ENCODE data around the gene EPN1. TPM values are rescaled to one million over a fixed set of nuclear protein-coding genes. Genes with fewer than 3 reads are reported as not detected.

EPN1 gene
- total RNA-seq, 4 donors from 2014 or later, result 52.1 to 168 (median 77.4) TPM

DNA sequence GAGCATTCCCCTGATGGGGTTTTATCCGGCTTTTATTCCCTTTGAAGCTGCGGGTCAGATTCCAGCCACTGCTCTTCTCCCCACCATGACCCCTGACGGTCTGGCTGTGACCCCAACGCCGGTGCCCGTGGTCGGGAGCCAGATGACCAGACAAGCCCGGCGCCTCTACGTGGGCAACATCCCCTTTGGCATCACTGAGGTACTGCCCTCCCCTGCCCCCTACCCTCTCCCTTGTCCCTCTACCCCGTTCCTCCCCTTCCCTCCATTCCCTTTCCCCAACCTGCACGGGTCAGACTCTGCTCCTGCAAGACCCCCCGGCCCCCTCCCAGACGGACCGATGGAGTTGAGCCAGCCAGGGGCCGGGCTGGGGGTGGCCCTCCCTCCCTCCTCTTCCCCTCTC lies 14.0 kb upstream of the EPN1 start:
- TF ChIP-seq, protein P1, sequence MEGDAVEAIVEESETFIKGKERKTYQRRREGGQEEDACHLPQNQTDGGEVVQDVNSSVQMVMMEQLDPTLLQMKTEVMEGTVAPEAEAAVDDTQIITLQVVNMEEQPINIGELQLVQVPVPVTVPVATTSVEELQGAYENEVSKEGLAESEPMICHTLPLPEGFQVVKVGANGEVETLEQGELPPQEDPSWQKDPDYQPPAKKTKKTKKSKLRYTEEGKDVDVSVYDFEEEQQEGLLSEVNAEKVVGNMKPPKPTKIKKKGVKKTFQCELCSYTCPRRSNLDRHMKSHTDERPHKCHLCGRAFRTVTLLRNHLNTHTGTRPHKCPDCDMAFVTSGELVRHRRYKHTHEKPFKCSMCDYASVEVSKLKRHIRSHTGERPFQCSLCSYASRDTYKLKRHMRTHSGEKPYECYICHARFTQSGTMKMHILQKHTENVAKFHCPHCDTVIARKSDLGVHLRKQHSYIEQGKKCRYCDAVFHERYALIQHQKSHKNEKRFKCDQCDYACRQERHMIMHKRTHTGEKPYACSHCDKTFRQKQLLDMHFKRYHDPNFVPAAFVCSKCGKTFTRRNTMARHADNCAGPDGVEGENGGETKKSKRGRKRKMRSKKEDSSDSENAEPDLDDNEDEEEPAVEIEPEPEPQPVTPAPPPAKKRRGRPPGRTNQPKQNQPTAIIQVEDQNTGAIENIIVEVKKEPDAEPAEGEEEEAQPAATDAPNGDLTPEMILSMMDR (IDR thresholded peaks at IDR 0.05), result no peak
- no peak for TF ChIP-seq POLR2A (IDR thresholded peaks at IDR 0.05)
- 74 to 78% methylated on average over 15 to 16 of the region's 16 CpGs for WGBS, 2 donors
- Histone ChIP-seq H3K27me3 (no peaks in the 10 kb centered on the region), H3K4me3 (no peak overlapping the region), H3K36me3 (peaks cover 48 to 75% (median 55%) of the 10 kb centered on the region in 3 donors), H3K27ac (no peak overlapping the region), H3K9me3 (no peaks in the 10 kb centered on the region), H3K4me1 (peaks cover 32 to 46% (median 33%) of the 10 kb centered on the region in 3 donors)
- intact Hi-C loops (cut with DNase I), result no loop called here
- DNase-seq, result no peak

DNA sequence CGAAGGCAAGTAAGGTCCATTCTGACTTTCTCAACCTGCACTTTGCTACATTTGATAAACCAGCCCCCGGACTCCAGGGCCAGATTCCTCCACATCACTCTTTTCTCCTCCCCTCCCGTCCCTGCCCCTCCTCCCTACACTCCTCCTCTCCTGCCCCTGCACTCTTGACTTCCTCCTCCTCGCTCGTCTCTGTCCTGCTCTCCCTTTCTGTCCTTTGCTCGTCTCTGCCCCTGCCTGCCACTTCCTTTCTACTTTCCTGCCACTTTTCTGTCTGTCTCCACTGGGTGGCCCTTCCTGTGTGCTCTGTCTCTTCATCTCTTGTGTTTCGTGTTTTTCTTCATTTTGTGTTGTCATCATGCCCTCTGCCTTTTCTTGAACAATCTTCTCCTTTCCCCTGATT lies 13.2 kb upstream of the EPN1 start:
- intact Hi-C loops (cut with DNase I), result no loop called here
- 62 to 66% methylated on average over 7 of the region's 7 CpGs for WGBS, 2 donors
- peaks cover 56 to 83% (median 63%) of the 10 kb centered on the region in 3 donors for H3K36me3 ChIP-seq
- no peaks in the 10 kb centered on the region for H3K9me3 ChIP-seq
- peaks cover 23 to 42% (median 25%) of the 10 kb centered on the region in 3 donors for H3K4me1 ChIP-seq
- no peaks in the 10 kb centered on the region for H3K27me3 ChIP-seq
- no peak for DNase-seq
- no peak overlapping the region for H3K27ac ChIP-seq
- no peak overlapping the region for H3K4me3 ChIP-seq
- TF ChIP-seq, protein P1 (IDR thresholded peaks at IDR 0.05), result no peak
- no peak for TF ChIP-seq POLR2A (IDR thresholded peaks at IDR 0.05)

DNA sequence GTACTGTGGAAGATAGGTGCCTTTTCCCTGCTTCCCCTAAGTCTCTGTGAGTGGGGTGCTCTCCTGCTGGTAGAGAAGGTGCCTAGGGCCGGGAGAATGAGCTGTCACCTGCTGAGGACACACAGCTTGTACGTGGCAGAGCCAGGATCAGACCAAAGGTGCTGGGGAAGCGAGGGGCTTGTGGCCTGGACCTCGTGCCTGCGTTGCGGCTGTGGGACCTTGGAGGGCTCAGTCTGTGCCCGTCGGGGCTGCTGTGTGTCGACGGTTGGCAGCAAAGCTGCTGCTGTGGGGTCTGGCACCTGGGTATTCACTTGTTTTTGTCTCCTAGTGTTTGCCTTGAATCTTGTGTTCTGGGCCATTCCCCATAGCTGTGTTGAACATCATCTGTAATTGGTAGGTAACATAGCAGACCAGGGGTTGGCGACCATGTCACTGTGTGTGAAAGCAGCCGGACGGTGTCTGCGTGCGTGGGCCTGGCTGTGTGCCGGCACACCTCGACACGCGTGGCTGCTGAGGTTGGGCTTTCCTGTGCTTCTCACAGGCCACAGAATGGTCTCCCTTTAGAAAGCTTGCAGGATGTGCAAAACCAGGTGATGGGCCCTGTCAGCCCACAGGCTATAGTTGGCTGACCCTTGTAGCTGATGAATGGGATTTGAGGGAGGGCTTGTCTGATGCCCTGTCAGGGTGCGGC lies 11.0 kb upstream of the EPN1 start:
- Histone ChIP-seq H3K9me3 (no peaks in the 10 kb centered on the region), H3K4me1 (peaks cover 3 to 39% (median 8%) of the 10 kb centered on the region in 3 donors), H3K27ac (no peak overlapping the region), H3K27me3 (no peaks in the 10 kb centered on the region), H3K4me3 (no peak overlapping the region), H3K36me3 (peaks cover 69 to 99% (median 84%) of the 10 kb centered on the region in 3 donors)
- TF ChIP-seq, protein P1 (IDR thresholded peaks at IDR 0.05), result no peak
- TF ChIP-seq POLR2A (IDR thresholded peaks at IDR 0.05), result no peak
- intact Hi-C loops (cut with DNase I), result no loop called here
- WGBS, 2 donors, result 76 to 88% methylated on average over 6 to 14 of the region's 20 CpGs
- no peak for DNase-seq

DNA sequence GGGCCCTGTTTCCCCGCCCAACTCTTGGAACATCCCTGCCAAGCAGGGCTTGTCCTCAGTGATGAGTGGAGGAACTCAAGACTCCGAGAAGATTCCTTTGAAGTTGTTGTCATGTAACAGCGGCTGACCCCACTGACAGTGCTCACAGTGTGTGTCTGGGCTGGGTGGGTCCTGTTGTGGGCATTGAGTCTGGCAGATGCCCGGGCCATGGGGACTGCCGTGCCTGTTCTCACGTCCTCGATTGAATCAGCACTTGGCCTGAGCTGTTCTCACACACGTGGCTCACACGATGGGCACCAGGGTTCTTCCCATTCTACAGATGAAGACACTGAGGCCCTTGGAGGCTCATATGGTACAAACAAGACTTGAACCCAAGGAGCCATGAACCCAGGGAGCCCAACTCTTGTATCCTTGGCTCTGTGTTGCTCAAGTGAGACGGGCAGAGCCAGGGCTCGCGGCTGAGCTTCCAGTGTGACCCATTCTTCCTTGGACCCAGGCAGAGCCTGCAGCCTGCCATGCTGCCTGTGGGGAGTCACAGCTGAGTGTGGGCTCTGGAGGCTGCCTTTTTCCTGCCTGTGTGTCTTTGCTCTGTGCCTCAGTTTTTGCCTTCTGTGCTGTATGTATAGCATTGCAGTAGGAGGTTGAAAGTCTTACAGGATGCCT lies 8.6 kb upstream of the EPN1 start:
- no peak for DNase-seq
- intact Hi-C loops (cut with DNase I), result no loop called here
- no peak overlapping the region for H3K4me3 ChIP-seq
- H3K36me3 ChIP-seq, result peaks cover 72 to 99% (median 83%) of the 10 kb centered on the region in 3 donors
- H3K27me3 ChIP-seq, result no peaks in the 10 kb centered on the region
- WGBS, 2 donors, result 90% methylated on average over 6 of the region's 12 CpGs; no CpG with 5 or more reads in 1 of the 2 donors
- H3K4me1 ChIP-seq, result peaks cover 0 to 36% (median 5%) of the 10 kb centered on the region in 3 donors
- H3K9me3 ChIP-seq, result no peaks in the 10 kb centered on the region
- no peak for TF ChIP-seq POLR2A (IDR thresholded peaks at IDR 0.05)
- TF ChIP-seq, protein P1 (IDR thresholded peaks at IDR 0.05), result no peak
- no peak overlapping the region for H3K27ac ChIP-seq

DNA sequence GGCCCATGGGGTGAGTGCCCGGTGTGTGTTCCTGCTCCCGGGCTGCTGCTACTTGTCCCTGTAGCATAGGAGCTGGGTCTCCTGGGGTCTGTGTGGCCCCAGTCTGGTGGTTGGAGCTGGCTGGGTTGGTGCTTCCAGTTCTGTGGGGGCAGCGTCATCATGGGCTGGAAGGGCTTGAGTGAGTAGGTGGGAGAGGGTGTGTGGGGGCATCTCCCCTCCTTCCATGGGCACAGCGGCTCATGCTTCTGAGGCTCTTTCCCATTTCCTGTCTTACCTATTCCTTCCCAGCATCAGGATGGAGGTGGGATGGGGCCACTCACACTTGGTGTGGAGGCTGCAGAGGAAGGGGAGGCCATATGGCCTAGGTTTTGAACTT lies 8.0 kb upstream of the EPN1 start:
- intact Hi-C loops (cut with DNase I), result no loop called here
- H3K4me3 ChIP-seq, result no peak overlapping the region
- peak overlapping the region in 1 of 4 donors; percentile 65 for H3K27ac ChIP-seq
- H3K4me1 ChIP-seq, result peaks cover 0 to 40% (median 5%) of the 10 kb centered on the region in 3 donors
- TF ChIP-seq, protein P1 (IDR thresholded peaks at IDR 0.05), result no peak
- TF ChIP-seq POLR2A (IDR thresholded peaks at IDR 0.05), result no peak
- 67% methylated on average over 1 of the region's 4 CpGs; no CpG with 5 or more reads in 1 of the 2 donors for WGBS, 2 donors
- no peak for DNase-seq
- H3K36me3 ChIP-seq, result peaks cover 66 to 99% (median 78%) of the 10 kb centered on the region in 3 donors
- H3K9me3 ChIP-seq, result no peaks in the 10 kb centered on the region
- H3K27me3 ChIP-seq, result no peaks in the 10 kb centered on the region
